Measurements from ENCODE around the gene SPP1.

Gene SPP1

DNA sequence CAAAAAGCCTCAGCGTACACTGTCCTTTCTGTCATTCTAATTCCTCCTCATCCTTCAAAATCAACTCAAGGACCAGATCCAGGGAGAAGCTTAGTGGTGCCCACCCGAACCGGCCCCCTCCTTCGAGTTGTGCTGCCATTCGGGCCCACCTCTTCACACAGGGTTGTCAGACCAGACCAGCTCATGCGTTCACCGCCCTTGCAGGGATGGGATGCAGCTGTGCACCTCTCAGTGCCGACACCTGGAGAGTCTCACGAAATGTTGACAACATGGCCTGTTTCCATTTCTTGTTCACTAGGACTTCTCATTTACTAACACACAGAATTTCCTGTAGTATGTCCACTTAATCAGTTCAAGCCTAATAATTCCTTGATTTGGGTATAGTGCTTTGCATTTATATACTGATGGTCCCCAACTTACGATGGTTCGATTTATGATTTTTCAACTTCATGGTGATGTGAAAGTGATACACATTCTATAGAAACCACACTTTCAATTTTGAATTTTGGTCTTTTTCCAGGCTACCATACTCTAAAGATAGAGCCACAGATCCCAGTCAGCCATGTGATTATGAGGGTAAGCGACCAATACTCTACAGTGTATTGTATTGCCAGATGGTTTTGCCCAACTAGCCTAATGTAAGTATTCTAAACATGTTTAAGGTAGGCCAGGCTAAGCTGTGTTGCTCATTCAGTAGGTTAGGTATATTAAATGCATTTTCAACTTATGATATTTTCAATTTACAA is 55.2 kb downstream of the SPP1 start:
- DNase-seq (no peak), ATAC-seq (replicated peaks) (no peak)
- H3K27me3 Mint-ChIP-seq, result no peaks in the 10 kb centered on the region
- peaks cover 39 to 43% of the 10 kb centered on the region in 2 donors for H3K36me3 Mint-ChIP-seq
- peak overlapping the region; percentile 53 for H3K27ac Mint-ChIP-seq
- H3K4me1 Mint-ChIP-seq, result peaks cover 24 to 39% of the 10 kb centered on the region in 2 donors
- peaks cover 14 to 19% of the 10 kb centered on the region in 2 donors for H3K9me3 Mint-ChIP-seq
- H3K4me3 Mint-ChIP-seq, result peak overlapping the region in 1 of 2 donors; percentile 46
